NCI-H2171 (cell line): ENCODE data around the gene RNF44.

Experiments used
- DNase-seq: peaks from one replicate; lab custom pipeline; 2025; lab: John Stamatoyannopoulos, UW

Gene RNF44

GRCh38 chr5:176535101-176535663, 2.0 kb downstream of the RNF44 start:
- no peak for DNase-seq

GRCh38 chr5:176534640-176535039, 2.6 kb downstream of the RNF44 start:
- no peak for DNase-seq

- DNase-seq: no peak
Measured at GRCh38 chr5:176533894-176534611, 3.1 kb downstream of the RNF44 start.

GRCh38 chr5:176533390-176533789, 3.8 kb downstream of the RNF44 start:
- no peak for DNase-seq

GRCh38 chr5:176532795-176533194, 4.4 kb downstream of the RNF44 start:
- DNase-seq: no peak

GRCh38 chr5:176531902-176532493, 5.2 kb downstream of the RNF44 start:
- DNase-seq: no peak

GRCh38 chr5:176530983-176531901, 6.0 kb downstream of the RNF44 start:
- no peak for DNase-seq

GRCh38 chr5:176530393-176530982, 6.7 kb downstream of the RNF44 start:
- no peak for DNase-seq

GRCh38 chr5:176529741-176530141, 7.5 kb downstream of the RNF44 start:
- no peak for DNase-seq

GRCh38 chr5:176529116-176529740, 8.0 kb downstream of the RNF44 start:
- DNase-seq: peak; percentile 75

- no peak for DNase-seq
Measured at GRCh38 chr5:176528761-176529115, 8.5 kb downstream of the RNF44 start.

- DNase-seq: no peak
Measured at GRCh38 chr5:176528301-176528700, 8.9 kb downstream of the RNF44 start.

GRCh38 chr5:176527246-176528222, 9.7 kb downstream of the RNF44 start:
- no peak for DNase-seq

- no peak for DNase-seq
Measured at GRCh38 chr5:176526462-176526861, 10.7 kb downstream of the RNF44 start.

GRCh38 chr5:176525677-176526076, 11.5 kb downstream of the RNF44 start:
- no peak for DNase-seq

- no peak for DNase-seq
Measured at GRCh38 chr5:176524987-176525386, 12.2 kb downstream of the RNF44 start.

GRCh38 chr5:176524138-176524537, 13.1 kb downstream of the RNF44 start:
- DNase-seq: no peak

- no peak for DNase-seq
Measured at GRCh38 chr5:176521699-176522263, 15.4 kb downstream of the RNF44 start.

- no peak for DNase-seq
Measured at GRCh38 chr5:176521286-176521685, 15.9 kb downstream of the RNF44 start.
